NT2/D1 (cell line): ENCODE measurements around the gene KCNQ1.

ENCODE experiments used
- SUZ12 ChIP-seq: IDR thresholded peaks from 2 replicates; pipeline ENCODE4 v1.6.1; 2011; ENCODE audit not compliant: insufficient read length, insufficient read depth; ENCODE audit errors: extremely low read depth
- YY1 ChIP-seq: IDR thresholded peaks from 2 replicates; pipeline ENCODE4 v1.6.1; 2011; ENCODE audit not compliant: insufficient read length, insufficient read depth

- TF ChIP-seq SUZ12 (no peak), YY1 (no peak)
Observed at GRCh38 chr11:2466069-2466801, 21.4 kb downstream of the KCNQ1 start.
